ENCODE measurements around the gene ALAS1. TPM values are rescaled to one million over a fixed set of nuclear protein-coding genes. Genes with fewer than 3 reads are reported as not detected.

Gene ALAS1
- total and polyA plus RNA-seq, 2 of the 13 experiments (the other 11 are each of a cell fraction or from before 2014, with no cell fraction given): 36.0 to 43.2 TPM

- Histone ChIP-seq H3K36me3 (replicated peaks in 1 of 2; ENCODE audit: control insufficient read depth in 1 of 2, insufficient read depth in 2 of 2, low read length in 2 of 2) (peaks cover 22 to 79% of the 10 kb centered on the region in 2 experiments), H2AFZ (ENCODE audit: low read length) (no peak overlapping the region), H3K4me3 (replicated peaks in 1 of 3; ENCODE audit: insufficient read depth in 1 of 3, low read depth in 2 of 3, low read length in 3 of 3) (no peak overlapping the region), H3K27ac (ENCODE audit: extremely low read length, insufficient read depth, low read length) (peak overlapping the region; percentile 77), H3K79me2 (ENCODE audit: insufficient read depth, low read length) (no peaks in the 10 kb centered on the region), H3K27me3 (ENCODE audit: control insufficient read depth in 1 of 2, insufficient read depth in 2 of 2, low read length in 2 of 2) (no peaks in the 10 kb centered on the region), H3K9ac (ENCODE audit: insufficient read depth, low read depth, low read length) (peak overlapping the region; percentile 50), H3K4me2 (ENCODE audit: low read depth, low read length) (no peak overlapping the region), H3K4me1 (ENCODE audit: insufficient read depth, low read length) (peaks cover 49% of the 10 kb centered on the region), H3K9me3 (ENCODE audit: low read length) (no peaks in the 10 kb centered on the region), H4K20me1 (ENCODE audit: insufficient read depth, low read length) (no peaks in the 10 kb centered on the region)
- in situ Hi-C loops (cut with HindIII; ENCODE audit: extremely low pct_ligation_motif_present, low pct_unique_long_range_greater_than_20kb) (no loop called here), intact Hi-C loops (cut with micrococcal nuclease; ENCODE audit: unreplicated experiment) (loop anchor here (1.0 to 2.0 kb wide), 2 partner anchors 12 to 55 kb away; partner anchors contain the start of genes ALAS1 and POC1A)
- CTCF ChIA-PET (ENCODE audit: low intra/inter-chr PET ratio, low total read pairs): no interaction called here
- POLR2A ChIA-PET: interaction anchor here (0.7 to 1.5 kb wide), 7 partner anchors 10 to 79 kb away, joined by 3 to 7 read pairs (median 3); partner anchors contain the start of gene POC1A
- DNase-seq (ENCODE audit: low spot score) (no peak), FAIRE-seq (peak; percentile 32), ATAC-seq (peak; percentile 80)
- TSS peak; percentile 99 for BruUV-seq (replicated peaks)
- TF ChIP-seq ZNF318 (CRISPR knock-in tag; IDR thresholded peaks at IDR 0.05) (no peak), CTCF (CRISPR knock-in tag; IDR thresholded peaks at IDR 0.05) (0 out of 2 replicates have a peak, but pooled peaks have one; percentile 2), JUND (CRISPR knock-in tag; IDR thresholded peaks at IDR 0.05) (no peak), ZNF687 (CRISPR knock-in tag; IDR thresholded peaks at IDR 0.05) (peak; percentile 12; the same call in 1 of the 2 replicates), RBFOX2 (IDR thresholded peaks at IDR 0.05; ENCODE audit: low read depth, low read length) (0 out of 2 replicates have a peak, but pooled peaks have one; percentile 26), SMAD1 (CRISPR knock-in tag; IDR thresholded peaks at IDR 0.05; ENCODE audit: borderline replicate concordance, low read depth) (no peak), U2AF1 (optimal IDR thresholded peaks at IDR 0.05; ENCODE audit: low read depth, low read length) (no peak), POLR2AphosphoS5 (IDR thresholded peaks at IDR 0.05; ENCODE audit: low read depth, low read length) (no peak), MAX (IDR thresholded peaks at IDR 0.05) (0 out of 2 replicates have a peak, but pooled peaks have one; percentile 41), ONECUT2 (CRISPR knock-in tag; IDR thresholded peaks at IDR 0.05) (no peak)
Measured at GRCh38 chr3:52210037-52210436, 12.1 kb downstream of the ALAS1 start.

Data from HepG2 (cell line).